HG02884 (cell line): ENCODE measurements around the gene GBA2.

ENCODE experiments used
- ATAC-seq: cut with Tn5 transposase; IDR thresholded peaks from one replicate; pipeline ENCODE4 v1.9.1; 2021; ENCODE audit warnings: mild to moderate bottlenecking, moderate library complexity; ENCODE audit not compliant: unreplicated experiment

GBA2 gene

DNA sequence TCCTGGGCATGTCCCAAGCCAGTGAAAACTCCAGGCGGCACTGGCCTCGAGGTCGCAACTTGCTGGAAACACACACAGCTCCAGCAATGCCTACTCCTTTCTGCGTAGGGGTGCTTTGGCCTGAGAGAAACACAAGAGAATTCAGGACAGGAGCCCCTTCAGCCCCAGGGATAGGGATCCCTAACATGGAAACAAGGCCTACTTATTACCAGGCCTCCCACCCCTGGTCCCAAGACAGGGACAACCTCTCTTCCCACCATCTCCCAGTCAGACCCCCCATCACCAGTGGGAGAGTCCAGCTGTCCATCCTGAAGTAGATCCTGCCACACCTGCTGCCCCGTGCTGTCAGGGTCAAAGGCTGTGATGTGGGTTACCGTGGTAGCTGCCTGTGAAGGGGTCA, 8.8 kb downstream of the GBA2 start:
- no peak for ATAC-seq

DNA sequence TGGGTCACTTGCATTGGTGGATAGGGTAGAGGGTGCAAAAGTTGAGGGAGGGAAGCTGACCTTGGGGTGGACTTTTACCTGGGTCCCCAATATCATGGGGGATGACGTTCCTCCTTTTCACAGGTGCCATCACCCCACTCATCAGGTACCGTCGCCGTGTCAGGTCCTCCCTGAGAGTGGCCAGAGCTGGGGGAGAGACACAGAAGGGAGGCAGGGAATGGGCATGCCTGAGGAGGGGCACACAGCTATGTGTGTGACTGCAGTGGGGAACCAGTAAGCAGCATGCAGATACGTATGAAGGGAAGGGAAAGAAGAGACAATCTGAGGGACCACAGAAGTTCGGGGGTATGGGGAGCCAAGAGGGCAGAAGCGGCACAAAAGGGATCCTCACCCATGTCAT, 10.1 kb downstream of the GBA2 start:
- no peak for ATAC-seq

DNA sequence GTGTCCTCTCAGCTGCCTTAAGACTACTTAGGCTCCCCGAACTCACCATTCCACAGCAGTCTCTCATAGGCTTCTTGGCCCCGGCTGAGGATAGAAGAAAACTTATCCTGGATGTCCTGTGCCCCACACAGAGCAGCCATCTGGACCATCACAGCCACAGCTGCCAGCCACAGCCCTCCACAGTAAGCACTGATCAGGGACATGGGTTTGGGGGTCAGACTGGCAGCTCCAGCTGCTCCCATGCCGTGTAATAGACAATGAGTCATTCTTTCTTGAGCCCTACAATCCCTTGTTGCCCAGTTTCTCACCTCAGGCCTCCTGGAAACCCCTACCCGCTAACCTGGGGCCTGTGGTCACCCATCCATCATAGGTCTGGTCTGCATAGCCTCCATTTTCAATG, 10.8 kb downstream of the GBA2 start:
- no peak for ATAC-seq

DNA sequence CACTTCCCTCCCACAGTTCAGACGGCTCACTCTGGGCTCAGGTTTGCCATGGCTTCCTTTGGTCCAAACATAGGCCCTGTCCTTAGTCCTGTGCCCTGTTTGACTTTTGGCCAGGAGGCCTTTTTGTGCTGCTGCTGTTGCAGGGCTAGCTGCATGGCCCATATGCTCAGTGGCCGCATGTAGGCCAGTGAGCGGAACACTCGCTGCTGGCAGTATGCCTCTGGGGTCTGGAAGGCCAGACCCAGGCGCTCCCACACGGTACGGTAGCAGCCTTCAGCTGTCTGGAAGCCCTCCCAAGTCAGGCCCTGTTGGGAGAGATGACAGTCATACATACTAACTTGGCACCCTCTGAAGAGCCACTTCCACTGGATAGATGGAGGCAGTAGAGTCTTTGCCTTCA, 11.9 kb downstream of the GBA2 start:
- ATAC-seq, result no peak

DNA sequence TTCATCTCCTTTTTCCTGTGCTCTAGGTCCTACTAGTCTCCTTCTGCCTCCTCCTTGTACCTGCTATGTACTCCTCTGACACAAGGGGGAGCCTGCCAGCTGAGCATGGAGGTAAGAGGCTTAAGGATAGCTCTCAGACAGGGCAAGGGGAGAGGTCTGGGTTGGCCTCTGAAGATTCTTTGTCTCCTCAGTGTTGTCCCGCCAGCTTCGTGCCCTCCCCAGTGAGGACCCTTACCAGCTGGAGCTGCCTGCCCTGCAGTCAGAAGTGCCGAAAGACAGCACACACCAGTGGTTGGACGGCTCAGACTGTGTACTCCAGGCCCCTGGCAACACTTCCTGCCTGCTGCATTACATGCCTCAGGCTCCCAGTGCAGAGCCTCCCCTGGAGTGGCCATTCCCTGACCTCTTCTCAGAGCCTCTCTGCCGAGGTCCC, 12.8 kb downstream of the GBA2 start:
- no peak for ATAC-seq

DNA sequence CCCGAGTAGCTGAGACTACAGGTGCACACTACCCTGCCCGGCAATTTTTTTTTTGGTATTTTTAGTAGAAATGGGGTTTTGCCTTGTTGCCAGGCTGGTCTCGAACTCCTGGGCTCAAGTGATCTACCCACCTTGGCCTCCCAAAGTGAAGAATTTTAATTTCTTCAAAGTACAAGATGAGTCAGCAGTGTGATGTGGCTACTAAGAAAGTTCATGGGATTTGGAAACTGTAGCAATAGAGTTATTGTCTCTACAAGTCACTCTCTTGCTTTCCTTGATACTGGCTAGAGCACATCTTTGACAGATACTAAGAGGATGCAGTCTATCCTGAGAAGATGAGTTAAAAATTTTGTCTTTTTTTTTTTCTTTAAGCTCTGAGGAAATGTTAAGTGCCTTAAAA, 14.9 kb downstream of the GBA2 start:
- ATAC-seq, result no peak

DNA sequence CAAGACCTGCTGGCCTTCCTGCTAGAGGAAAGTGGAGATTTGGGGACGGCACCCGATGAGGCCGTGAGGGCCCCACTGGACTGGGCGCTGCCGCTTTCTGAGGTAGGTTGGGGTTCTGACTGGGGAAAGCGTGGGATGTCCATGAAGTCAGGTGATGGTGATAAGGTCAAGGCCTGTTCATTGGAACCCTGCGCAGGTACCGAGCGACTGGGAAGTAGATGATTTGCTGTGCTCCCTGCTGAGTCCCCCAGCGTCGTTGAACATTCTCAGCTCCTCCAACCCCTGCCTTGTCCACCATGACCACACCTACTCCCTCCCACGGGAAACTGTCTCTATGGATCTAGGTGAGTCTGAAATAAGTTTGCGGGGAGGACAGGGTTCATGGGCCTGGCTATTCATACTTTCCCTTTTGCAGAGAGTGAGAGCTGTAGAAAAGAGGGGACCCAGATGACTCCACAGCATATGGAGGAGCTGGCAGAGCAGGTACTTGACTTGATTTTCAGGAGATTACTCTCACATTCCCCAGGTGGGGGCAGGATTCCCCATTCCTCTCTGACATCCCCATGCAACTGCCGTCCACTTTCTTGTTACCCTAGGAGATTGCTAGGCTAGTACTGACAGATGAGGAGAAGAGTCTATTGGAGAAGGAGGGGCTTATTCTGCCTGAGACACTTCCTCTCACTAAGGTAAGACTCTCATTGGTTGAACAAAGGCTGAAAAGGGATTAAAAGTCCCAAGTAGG, 16.1 kb downstream of the GBA2 start:
- peak; percentile 7 for ATAC-seq

DNA sequence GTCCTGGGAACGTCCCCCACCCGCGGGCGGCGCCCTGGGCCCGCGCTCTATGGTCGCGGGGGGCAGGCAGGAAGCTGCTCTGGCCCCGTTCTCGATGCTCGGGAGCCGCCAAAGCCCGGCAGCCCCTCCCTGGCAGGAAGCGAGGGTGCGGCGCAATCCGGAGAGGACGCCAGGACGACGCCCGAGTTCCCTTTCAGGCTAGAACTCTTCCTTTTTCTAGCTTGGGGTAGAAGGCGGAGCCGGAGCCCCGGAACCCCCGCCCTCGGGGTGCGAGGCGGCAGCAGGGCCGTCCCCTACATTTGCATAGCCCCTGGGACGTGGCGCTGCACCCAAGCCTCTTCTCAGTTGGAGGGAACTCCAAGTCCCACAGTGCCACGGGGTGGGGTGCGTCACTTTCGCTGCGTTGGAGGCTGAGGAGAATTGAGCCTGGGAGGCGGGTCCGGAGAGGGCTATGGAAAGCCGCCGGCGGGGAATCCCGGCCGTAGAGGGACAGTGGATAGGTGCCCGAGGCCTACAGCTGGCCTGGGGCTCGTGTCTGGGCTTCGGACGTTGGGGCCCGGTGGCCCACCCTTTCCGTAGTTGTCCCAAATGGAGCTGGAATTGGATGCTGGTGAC, 16.7 kb downstream of the GBA2 start, which contains the start of the genes CREB3 and TLN1:
Gene CREB3 (plus strand): TSS at position 482 of the 615 bp plus-strand sequence. CDS start 107 bp downstream, at position 589.
Gene TLN1 (minus strand): TSS at position 11 of the 615 bp plus-strand sequence. CDS start 6,501 bp downstream, outside the sequence.
- peak; percentile 74 for ATAC-seq

DNA sequence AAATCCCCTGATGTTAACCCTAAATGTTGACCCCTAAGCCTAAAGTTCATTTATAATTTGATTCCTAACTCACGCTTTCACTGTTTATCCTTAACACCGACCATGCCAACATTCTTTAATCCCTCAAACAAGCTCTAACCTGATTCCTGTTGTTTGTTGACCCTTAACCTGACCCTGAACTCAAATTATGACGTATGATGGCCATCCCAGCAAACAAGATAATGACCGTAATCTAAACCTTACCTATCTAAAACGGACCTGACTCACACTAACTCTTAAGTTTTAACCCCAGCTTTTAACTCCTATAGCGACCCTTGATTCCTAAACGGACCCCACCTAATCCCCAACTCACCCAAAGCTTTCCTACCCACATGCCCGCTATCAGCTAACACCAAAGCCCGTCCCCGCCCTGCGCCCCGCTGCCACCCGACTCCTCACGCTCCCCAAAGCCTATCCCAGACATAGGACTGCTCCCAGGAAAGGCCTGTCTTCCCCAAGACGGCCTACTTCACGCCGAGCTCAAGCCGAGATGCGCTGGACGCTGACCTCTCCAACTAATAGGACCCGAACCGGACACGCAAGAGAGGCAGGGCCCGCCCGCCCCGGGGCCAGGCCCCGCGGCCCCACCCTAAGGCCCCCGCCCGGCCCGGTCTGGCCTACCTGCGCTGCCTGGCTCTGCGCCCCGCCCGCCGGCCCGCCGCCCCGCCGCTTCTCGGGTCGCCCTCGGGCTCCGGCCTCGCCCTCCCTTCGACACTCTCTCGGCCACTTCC, 17.4 kb downstream of the GBA2 start:
- ATAC-seq, result no peak

DNA sequence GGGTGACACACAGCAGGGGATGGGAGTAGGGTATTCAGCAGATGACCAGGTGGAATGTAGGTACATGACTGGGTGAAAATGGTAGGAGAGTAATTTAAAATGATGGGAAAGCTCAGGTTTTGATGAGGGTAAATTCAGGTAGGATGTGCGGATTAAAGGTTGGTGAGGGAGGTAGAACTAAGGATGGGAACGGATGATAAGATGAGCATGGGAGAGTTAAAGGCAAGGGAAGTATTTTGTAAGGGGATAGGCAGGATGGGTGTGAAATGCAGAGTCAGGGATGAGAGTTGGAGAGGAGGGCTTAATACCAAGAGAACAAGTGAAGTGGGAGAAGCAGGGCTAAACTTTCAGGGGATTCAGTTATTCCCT, 18.6 kb downstream of the GBA2 start:
- no peak for ATAC-seq

DNA sequence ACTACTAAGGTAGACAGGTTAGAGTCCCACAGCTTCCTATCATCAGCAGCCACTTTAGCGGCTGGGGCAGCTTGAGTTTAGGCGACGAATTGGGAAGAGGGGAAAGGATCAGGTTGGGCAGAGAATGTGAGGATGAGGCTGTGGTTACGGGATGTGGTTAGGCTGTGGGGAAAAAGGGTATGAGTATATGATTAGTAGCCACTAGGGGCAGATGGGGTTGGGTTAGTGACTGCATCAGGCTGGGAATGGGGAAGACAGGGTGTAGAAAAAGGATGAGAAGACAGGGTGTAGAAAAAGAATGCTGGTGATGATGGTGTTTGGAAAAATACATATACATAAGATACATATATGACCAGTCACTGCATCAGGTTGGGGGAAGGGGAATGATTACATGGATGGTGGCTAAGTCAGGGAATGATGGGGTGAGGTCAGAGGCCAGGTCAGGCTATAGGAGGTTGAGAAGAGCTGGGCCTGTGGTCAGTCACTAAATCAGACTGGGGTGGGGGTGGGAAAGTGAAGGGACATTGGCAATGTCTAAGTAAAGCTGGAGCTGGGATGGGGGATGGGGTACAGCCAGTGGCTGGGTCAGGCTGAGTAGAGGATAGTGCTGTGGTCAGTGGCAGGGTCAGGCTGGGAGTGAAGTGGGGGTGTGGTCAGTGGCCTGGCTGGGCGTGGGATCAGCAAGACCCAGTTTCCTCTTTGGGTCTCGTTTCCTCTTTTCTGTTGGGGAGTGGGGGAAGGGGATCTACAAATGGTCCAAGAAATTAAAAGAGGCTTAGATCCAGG, 19.1 kb downstream of the GBA2 start:
- no peak for ATAC-seq

DNA sequence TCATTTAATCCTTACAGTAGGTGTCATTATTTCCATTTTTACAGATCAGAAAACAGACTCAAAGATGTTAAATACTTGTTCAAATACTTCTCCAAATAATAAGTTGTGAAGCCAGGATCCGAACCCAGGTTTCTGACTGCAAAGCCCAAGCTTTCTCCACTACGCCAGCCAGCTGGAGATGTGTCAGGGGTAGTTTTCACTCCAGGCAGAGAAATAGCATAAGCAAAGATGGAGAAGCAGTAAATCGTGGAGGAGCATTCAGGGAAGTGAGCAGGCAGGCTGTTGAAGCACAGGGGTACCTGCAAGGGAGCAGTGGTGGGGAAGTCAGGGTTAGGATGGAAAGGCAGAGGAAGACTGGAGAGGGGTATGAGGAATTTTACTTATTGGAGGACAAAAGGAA, 19.9 kb downstream of the GBA2 start:
- no peak for ATAC-seq

DNA sequence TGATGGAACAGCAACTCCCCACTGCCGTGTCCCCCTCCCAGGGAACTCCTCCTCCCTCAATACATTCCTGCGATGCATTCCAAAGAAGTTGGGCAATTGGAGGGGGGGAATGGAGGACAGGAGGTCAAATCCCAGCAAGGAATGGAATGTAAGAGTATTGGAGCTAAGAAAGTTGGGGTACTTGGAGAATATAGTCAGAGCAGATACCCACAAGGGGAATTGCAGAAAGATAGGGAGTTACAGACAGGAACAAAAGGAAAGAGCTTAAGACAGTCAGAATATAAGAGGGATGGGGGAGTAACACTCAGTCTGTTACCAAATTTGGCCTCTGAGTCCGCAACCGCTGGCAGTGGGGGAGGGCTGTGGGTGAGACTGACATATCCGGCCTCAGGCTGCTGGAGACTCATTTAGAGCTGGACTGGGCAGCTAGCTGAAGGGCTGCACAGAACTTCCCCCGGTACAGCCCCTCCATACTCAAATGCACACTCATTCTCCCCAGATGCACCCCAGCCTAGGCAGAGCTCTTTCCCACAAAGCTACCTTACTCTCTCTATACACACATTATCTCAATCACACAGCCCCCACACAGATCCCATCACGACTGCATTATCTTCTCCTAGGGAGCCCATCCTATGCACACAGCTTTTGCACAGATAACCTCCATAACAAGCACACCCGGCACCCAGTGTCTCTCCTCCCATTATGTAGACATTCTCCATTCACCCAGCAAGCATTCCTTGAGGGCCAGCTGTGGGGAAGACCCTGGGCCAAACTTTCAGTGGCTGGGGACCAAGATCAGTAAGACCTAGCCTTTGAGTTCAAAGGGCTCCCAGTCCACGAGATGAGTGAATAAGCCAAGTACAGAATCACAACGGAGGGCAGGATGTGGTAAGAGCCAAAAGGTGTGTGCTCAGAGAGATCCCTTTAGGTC, 20.7 kb downstream of the GBA2 start:
- ATAC-seq, result no peak

DNA sequence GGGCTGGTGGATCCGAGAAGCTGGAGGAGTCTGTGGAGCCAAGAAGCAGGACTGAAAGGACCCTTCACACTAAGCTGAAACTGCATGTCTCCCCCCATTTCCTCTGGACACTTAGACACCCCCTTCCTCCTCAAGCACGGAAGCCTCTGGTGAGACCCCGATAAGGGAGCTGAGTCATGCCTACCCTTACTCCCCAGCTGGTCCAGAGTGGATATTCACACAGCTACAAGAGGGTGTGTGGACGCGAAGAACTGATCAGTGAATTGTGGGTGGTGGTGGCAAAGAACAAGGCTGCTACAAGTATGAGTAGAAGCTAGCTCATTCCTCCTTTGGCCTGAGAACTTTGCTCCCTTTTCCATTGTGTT, 21.4 kb downstream of the GBA2 start:
- no peak for ATAC-seq

DNA sequence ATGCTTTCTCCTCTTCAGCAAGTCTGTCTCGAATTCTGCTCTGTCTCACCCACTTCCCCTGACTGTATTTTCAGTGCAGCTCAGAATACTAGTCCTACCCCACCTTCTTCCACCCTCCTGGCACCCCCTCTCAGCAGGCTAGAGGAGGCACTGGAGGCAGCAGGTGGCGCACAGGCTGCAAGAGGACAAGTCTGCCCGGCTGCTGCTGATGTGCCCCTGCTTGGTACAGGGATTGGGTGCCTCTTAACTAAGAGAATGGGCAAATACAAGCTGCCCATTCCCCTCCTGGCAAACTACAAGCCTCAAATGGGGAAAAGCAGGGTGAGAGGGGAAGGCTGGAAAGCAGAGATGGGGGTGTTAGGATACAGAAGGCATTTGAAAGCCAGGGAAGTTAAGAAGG, 22.1 kb downstream of the GBA2 start:
- ATAC-seq, result no peak

DNA sequence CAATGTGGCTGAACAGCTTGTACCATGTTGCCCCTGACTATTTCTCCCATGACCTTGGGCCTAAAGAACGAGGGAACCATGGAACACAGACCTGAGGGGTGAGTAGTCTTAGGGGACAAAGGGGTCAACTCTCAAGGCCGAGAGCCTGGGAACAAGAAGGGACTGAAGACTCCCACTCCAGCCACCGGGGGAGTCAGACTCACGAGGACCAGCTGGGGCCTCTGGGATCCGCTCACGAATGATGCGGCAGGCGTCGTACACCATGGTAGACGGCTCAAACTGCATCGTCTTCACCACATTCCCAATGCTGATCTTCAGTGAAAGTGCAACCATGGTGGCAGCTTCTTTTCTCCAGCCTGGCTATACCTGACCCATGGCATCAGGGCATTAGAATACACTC, 23.7 kb downstream of the GBA2 start:
- no peak for ATAC-seq

DNA sequence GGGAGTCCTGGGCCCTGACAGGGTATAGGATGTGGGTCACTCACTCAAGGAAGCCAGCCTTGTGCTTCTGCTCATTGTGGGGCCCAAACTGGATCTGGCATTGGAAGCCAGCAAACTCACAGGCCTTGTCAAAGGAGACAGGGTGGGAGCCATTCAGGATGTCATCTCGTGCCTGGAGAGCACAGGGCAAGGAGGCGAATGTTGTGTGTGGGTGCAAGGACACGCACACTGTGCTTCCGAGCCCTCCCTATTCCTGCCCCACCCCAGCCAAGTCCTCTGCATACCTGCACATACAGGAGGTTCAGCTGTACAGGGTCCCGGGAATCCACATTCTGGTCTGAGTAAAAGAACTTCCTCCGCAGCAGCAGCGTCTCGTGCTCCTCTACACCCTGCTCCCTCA, 25.1 kb downstream of the GBA2 start:
- no peak for ATAC-seq

DNA sequence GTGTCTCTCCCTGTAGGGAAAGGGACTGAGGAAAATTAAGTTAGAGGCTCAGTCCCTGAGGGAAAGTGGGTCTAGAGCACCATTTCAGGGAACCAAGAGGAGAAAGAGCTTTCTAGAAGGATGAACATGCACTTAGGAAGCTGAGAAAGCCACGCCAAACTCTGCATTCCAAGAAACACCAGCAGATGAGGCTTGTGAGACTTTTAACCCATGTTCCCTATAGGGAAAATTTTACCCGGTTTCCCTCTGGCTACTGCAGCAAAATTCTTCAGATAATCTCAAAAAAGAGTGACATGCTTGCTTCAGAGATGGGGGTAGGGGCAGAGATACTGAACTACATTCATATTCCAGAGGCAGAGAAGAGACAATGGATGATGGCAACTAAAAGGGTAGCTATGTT, 25.6 kb downstream of the GBA2 start:
- no peak for ATAC-seq

DNA sequence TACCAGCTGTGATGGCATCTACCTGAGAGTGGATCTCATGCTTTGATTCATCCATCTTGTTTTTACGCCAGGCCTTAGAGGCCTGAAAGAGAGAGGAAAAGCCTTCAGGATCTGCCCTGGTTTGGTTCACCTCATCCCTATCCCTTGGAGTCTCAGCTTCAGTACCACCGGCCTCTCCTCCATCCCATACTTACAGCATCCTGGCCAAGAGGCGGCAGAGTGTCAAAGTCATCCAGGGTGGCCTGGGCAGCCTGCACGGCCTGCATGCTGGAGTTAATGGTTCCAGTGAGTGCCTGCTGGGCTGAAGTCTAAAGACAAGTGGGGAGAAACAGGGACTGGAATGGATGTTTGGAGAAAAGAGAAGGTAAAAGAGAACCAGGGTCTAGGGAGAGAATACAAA, 29.5 kb downstream of the GBA2 start:
- no peak for ATAC-seq
